Sigmoid colon (tissue), 7 donors: ENCODE data around the gene SNX14. TPM values are rescaled to one million over a fixed set of nuclear protein-coding genes. Genes with fewer than 3 reads are reported as not detected.

Source experiments
- DNase-seq: peaks from one replicate; pipeline ENCODE4 v3.0.0-alpha.2; 2019
- H3K27ac ChIP-seq, 4 donors: fragments of 200-600 bp; sonication (generic); one replicate each; pipeline ENCODE4 v1.5.1; 2016 to 2019; ENCODE audit warnings: mild to moderate bottlenecking in 1 of 4
- H3K27me3 ChIP-seq, 3 donors: fragments of 200-600 bp; sonication (generic); one replicate each; pipeline ENCODE4 v1.5.1; 2019; ENCODE audit warnings: mild to moderate bottlenecking in 1 of 3
- H3K36me3 ChIP-seq, 4 donors: fragments of 200-600 bp; sonication (generic); one replicate each; pipeline ENCODE4 v1.5.1; 2016 to 2019
- H3K4me1 ChIP-seq, 4 donors: fragments of 200-600 bp; sonication (generic); one replicate each; pipeline ENCODE4 v1.5.1; 2017 to 2019
- H3K4me3 ChIP-seq, 4 donors: fragments of 200-600 bp; sonication (generic); one replicate each; pipeline ENCODE4 v1.5.1; 2017 to 2019; ENCODE audit warnings: mild to moderate bottlenecking in 2 of 4, moderate library complexity in 1 of 4
- H3K9me3 ChIP-seq, 4 donors: fragments of 200-600 bp in 3 of 4; sonication (generic) in 3 of 4; one replicate each; pipeline versions ENCODE4 v1.5.1 to v1.6.1; 2013 to 2019
- CTCF ChIP-seq, 4 experiments: fragments of 450-650 bp in 3 of 4; fragments of 200-600 bp in 1 of 4; IDR thresholded peaks; one replicate each; pipeline ENCODE4 v1.5.1; 2016 to 2019; ENCODE audit warnings: antibody characterized with exemption in 4 of 4, mild to moderate bottlenecking in 3 of 4, moderate library complexity in 2 of 4
- EP300 ChIP-seq, 4 donors: sonication (generic); formaldehyde crosslinking; IDR thresholded peaks; one replicate each; pipeline ENCODE4 v1.6.1; 2017; ENCODE audit warnings: antibody characterized with exemption in 4 of 4
- POLR2A ChIP-seq, 2 donors: fragments of 450-650 bp; IDR thresholded peaks; one replicate each; pipeline ENCODE4 v1.6.1; 2016; ENCODE audit warnings: antibody characterized with exemption in 2 of 2, mild to moderate bottlenecking in 2 of 2, moderate library complexity in 2 of 2
- POLR2AphosphoS5 ChIP-seq, 4 donors: sonication (generic); formaldehyde crosslinking; IDR thresholded peaks; one replicate each; pipeline ENCODE4 v1.6.1; 2017; ENCODE audit warnings: antibody characterized with exemption in 4 of 4
- WGBS, 2 donors: extraction: QIAGEN DNeasy Blood & Tissue Kit; methylation state at CpG; one replicate each; pipeline ENCODE4 v1.1.7; 2013; 5-methylcytosine and 5-hydroxymethylcytosine counted together
- intact Hi-C: fragments of 100-400 bp; cut with DNase I; formaldehyde crosslinking; loops from one replicate; pipeline ENCODE4 v1.15.1; 2023
- polyA plus RNA-seq, 3 donors: library from polyadenylated mRNA; stranded (reverse); fragments of 200-250 nt; gene quantifications; one replicate each; pipeline ENCODE4 v1.2.3, GENCODE V29; 2013
- total RNA-seq, 4 donors: library from RNA; depleted of rRNA; stranded (reverse); fragments of >200 nt; gene quantifications; one replicate each; pipeline ENCODE4 v1.1.0, GENCODE V29; 2016
- donor health status: healthy with polysubstance abuse.
- donor health status: Bipolar disorder and iron deficiency.
- donor health status: healthy.

The SNX14 gene
- total and polyA plus RNA-seq, 7 donors = 12.9 to 94.2 (median 61.1) TPM

DNA sequence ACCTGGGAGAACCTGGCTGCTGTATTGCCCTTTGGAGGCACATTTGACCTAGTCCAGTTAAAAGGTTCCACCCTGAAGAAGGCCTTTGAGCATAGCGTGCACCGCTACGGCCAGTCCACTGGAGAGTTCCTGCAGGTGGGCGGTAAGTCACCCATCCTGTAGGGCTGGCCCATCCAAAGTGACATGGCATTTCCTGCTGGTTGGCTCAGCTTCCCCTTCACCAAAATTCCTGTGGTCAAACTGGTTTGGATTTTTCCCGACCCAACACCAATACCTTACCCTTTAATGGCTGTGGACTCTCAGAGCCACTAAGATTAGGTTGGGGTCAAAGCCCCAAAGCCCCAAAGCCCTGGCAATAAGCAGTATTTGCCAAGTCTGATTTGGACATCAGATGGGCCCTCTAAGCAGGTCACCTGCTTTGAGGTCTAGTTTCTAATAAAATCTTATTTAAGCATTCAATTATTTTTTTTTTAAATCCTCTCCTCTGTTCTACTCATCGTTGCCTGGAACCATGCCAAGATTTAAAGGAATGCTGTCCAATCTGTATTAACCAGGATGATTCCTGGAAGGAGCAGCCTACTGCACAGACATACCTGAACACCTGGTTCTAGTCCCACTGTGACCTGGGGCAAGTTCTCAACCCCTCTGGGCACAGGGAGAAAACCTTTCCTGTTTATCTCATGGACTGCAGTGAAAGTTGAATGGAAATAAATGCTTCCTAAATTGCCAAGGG is 103.0 kb downstream of the SNX14 start:
- H3K27ac ChIP-seq = no peak overlapping the region
- no peak for TF ChIP-seq EP300 (IDR thresholded peaks at IDR 0.05)
- TF ChIP-seq POLR2AphosphoS5 (IDR thresholded peaks at IDR 0.05) = no peak
- no peak for TF ChIP-seq CTCF (IDR thresholded peaks at IDR 0.05)
- TF ChIP-seq POLR2A (IDR thresholded peaks at IDR 0.05) = no peak
- no peak for DNase-seq
- H3K4me3 ChIP-seq = no peak overlapping the region
- H3K27me3 ChIP-seq = no peaks in the 10 kb centered on the region
- peaks cover 0 to 19% (median 2%) of the 10 kb centered on the region in 4 donors for H3K36me3 ChIP-seq
- no peaks in the 10 kb centered on the region for H3K9me3 ChIP-seq
- peaks cover 0 to 9% (median 3%) of the 10 kb centered on the region in 4 donors for H3K4me1 ChIP-seq
- intact Hi-C loops = no loop called here
- 79 to 81% methylated on average over 6 of the region's 6 CpGs for WGBS, 2 donors

GRCh38 chr6:85484948-85485347 is 108.7 kb downstream of the SNX14 start:
- Histone ChIP-seq H3K9me3 (no peaks in the 10 kb centered on the region), H3K27ac (no peak overlapping the region), H3K4me1 (peaks cover 0 to 11% (median 4%) of the 10 kb centered on the region in 4 donors), H3K36me3 (peaks cover 0 to 10% (median 2%) of the 10 kb centered on the region in 4 donors), H3K4me3 (no peak overlapping the region), H3K27me3 (no peaks in the 10 kb centered on the region)
- 91 to 93% methylated on average over 5 of the region's 5 CpGs for WGBS, 2 donors
- no peak for DNase-seq
- TF ChIP-seq CTCF (IDR thresholded peaks at IDR 0.05) (no peak), POLR2A (IDR thresholded peaks at IDR 0.05) (no peak), EP300 (IDR thresholded peaks at IDR 0.05) (no peak)
- intact Hi-C loops = loop anchor here (5.0 kb wide), 1 partner anchor 38 kb away; no protein-coding TSS in a partner anchor

- Histone ChIP-seq H3K27me3 (no peaks in the 10 kb centered on the region), H3K9me3 (no peaks in the 10 kb centered on the region), H3K4me3 (no peak overlapping the region), H3K36me3 (peaks cover 0 to 10% (median 2%) of the 10 kb centered on the region in 4 donors), H3K27ac (no peak overlapping the region), H3K4me1 (peaks cover 0 to 11% (median 4%) of the 10 kb centered on the region in 4 donors)
- intact Hi-C loops = loop anchor here (1.0 to 5.0 kb wide), 2 partner anchors 37 to 129 kb away; no protein-coding TSS in a partner anchor
- 89 to 90% methylated on average over 4 of the region's 4 CpGs for WGBS, 2 donors
- DNase-seq = no peak
- TF ChIP-seq POLR2A (IDR thresholded peaks at IDR 0.05) (no peak), EP300 (IDR thresholded peaks at IDR 0.05) (no peak), POLR2AphosphoS5 (IDR thresholded peaks at IDR 0.05) (no peak), CTCF (IDR thresholded peaks at IDR 0.05) (no peak)
Measured at GRCh38 chr6:85483846-85484245, 109.8 kb downstream of the SNX14 start.

- 32 to 35% methylated on average over 10 of the region's 10 CpGs for WGBS, 2 donors
- peak overlapping the region; percentile 16 to 68 (median 42) for H3K27ac ChIP-seq
- TF ChIP-seq EP300 (IDR thresholded peaks at IDR 0.05) (no peak), POLR2AphosphoS5 (IDR thresholded peaks at IDR 0.05) (peak in 1 of 4 donors; percentile 14), CTCF (IDR thresholded peaks at IDR 0.05) (peak; percentile 83 to 100 (median 98)), POLR2A (IDR thresholded peaks at IDR 0.05) (no peak)
- H3K4me1 ChIP-seq = peaks cover 0 to 11% (median 4%) of the 10 kb centered on the region in 4 donors
- no peaks in the 10 kb centered on the region for H3K27me3 ChIP-seq
- no peak overlapping the region for H3K4me3 ChIP-seq
- no peaks in the 10 kb centered on the region for H3K9me3 ChIP-seq
- H3K36me3 ChIP-seq = peaks cover 0 to 10% (median 2%) of the 10 kb centered on the region in 4 donors
- peak; percentile 89 for DNase-seq
- intact Hi-C loops = loop anchor here (1.0 to 5.0 kb wide), 2 partner anchors 36 to 128 kb away; no protein-coding TSS in a partner anchor
Measured at GRCh38 chr6:85482905-85483700, 110.6 kb downstream of the SNX14 start.
